ENCODE measurements around the gene RIMS4. TPM values are rescaled to one million over a fixed set of nuclear protein-coding genes. Genes with fewer than 3 reads are reported as not detected.

RIMS4 gene
- not detected in 2 replicates for total RNA-seq

DNA sequence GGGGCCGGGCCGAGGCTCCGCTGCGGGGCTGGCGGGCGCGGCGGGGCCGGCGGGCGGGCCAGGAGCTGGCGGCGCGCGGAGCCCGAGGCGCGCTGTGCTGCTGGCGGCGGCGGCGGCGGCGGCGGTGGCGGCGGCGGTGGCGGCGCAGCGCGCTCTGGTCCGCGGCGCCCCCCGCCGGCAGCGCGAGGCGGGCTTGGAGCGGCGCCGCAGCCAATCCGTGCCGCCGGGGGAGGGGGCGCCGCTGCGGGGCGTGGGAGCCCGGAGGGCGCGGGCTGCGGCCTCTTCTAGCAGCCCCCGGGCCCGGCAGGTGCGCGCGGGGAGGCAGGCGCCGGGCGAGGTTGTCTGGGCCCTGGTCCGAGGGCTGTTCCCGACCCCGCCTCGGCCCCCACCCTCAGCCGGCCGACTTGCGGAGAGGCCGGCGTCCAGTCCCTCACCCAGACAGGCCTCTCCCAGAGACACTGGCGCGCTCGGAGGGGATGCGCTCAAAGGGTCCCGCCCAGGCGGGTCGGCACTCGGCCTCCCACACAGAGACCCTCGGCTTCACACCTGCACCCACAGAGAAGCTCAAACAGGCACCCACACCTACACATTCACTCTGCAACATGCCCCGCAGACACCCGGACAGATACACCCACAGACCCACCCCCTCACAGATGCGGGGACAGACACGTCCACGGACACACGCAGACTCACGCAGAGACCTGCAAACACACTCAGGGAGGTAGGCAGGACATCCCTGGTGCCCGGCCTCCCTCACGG is at the start of gene RIMS4:
RIMS4 (minus strand) TSS at position 156 of the 759 bp plus-strand sequence. CDS start 275 bp downstream, outside the sequence.
- DNase-seq, result peak; percentile 27

- peak; percentile 4 for DNase-seq
These were observed 48.4 kb upstream of the RIMS4 start for GRCh38 chr20:44858606-44859360.

DNA sequence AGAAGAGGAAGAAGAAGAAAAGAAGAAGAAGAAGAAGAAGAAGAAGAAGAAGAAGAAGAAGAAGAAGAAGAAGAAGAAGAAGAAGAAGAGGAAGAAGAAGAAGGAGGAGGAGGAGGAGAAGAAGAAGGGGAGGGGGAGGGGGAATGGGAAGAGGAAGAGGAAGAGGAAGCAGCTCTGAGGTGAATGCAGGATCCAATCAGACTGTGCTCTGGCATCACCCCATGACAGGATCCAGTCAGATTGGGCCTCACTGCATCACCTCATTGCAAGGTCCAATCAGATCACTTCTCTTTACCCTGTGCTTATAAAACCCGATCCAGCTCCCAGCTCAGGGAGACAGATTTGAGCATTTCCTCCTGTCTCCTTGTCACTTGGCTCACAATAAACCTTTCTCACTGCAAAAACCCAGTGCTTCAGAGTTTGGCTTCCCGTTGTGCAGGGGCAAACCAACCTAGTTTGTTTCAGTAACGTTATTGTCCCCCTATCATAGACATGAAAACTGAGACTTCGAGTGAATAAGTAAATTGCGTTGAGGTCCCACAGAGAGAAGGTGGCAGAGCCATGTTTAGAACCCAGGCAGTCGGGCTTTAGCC is 46.6 kb upstream of the RIMS4 start:
- DNase-seq, result no peak

DNA sequence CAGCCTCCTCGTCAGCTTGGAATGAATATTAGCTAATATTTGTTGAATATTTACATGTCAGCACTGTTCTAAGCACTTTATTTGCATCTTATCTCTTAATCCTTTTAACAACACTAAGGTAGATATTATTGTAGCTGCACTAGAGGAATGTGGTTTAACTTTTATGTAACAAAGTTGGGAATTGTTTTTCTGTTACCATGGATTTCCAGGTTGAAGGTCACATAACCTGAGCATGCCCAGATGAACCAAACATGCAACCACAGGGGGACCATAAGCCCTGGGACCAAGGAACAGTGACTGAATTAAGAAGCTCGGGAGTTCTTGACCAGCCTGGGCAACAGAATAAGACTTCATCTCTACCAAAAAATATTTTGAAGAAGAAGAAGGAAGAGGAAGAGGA is 46.1 kb upstream of the RIMS4 start:
- DNase-seq, result no peak

DNA sequence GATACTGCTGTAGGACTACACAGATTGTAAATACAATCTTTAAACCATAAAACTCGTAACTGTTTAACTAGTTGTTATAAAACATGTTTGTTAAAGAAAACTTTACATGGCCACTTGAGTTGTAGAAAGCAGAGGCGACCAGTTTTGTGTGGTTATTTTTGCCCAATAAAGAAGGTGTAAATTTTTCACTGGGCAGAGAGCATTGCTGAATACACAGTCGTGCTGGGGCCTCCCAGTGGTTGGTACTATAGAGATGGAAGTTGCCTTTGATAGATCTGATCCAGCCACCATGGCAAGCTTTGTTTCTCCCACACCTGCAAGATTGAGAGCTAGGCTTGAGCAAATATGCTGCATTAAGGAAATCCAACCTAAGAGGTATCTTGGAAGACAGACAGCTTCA is 41.2 kb upstream of the RIMS4 start:
- DNase-seq, result no peak

DNA sequence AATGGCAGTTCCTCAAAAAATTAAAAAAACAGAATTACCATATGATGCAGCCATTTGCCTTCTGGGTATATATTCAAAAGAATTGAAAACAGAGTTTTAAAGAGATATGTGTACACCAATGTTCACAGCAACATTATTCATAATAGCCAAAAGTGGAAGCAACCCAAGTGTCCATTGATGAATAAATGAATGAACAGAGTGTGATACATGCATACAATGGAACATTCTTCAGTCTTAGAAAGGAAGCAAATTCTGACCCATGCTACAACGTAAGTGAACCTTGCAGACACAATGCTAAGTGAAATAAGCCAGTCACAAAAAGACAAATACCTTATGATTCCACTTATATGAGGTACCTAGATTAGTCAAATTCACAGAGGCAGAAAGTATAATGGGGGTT is 40.5 kb upstream of the RIMS4 start:
- DNase-seq, result no peak

GRCh38 chr20:44850272-44850671 is 39.9 kb upstream of the RIMS4 start:
- DNase-seq, result no peak

GRCh38 chr20:44849703-44850102 is 39.4 kb upstream of the RIMS4 start:
- no peak for DNase-seq

DNA sequence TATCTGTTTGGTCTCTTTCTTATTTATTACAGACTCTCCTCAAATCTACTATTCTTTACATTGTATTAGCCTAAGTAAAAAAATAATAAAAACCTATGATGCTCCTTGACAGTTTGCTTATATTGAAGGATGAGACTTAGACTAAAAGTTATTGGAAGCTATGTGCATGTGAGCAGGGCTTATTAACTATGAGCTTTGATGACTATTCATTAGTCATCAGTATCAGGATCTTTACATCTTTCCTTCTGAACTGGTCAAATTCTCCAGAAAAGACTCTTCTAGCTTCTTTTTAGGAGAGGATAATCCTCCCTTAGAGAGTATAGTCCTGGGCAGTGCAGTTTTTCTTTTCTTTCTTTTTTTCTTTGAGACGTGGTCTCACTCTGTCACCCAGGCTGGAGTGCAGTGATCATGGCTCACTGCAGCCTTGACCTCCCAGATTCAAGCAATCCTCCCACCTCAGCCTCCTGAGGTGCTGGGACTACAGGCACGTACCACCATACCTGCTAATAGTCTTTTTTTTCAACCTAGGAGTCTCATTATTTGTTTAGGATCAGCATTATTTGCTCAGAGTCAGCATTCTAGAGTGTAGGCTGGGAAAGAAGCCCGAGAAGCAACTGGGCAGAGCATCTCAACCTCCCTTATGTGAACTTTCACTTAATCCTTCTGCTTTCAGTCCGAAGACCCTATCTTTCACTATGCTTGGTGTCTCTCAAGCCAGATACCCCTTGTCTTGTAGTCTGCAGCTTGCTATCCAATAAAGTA is 38.1 kb upstream of the RIMS4 start:
- no peak for DNase-seq

- DNase-seq, result no peak
These were observed 33.5 kb upstream of the RIMS4 start for GRCh38 chr20:44843876-44844275.

DNA sequence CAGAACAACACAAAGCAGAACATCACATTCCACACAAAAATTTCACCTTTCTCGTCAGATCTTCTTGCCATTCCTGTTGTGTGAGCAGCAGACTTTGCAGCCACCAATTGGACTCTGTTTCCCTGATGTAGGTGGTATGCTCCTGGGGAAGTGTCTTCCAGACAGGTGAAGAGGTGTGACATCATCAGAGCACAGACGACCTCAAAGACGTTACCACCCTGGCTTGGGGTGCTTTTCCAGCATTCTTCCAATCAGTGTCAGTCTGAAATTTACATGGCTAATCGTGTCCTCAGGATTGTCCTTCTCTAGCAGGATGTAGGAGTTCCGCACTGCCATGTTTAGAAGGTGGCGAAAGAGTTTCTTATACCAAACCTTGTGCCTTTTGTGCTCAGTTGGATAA is 31.6 kb upstream of the RIMS4 start:
- no peak for DNase-seq

GRCh38 chr20:44840826-44841225 is 30.5 kb upstream of the RIMS4 start:
- no peak for DNase-seq

DNA sequence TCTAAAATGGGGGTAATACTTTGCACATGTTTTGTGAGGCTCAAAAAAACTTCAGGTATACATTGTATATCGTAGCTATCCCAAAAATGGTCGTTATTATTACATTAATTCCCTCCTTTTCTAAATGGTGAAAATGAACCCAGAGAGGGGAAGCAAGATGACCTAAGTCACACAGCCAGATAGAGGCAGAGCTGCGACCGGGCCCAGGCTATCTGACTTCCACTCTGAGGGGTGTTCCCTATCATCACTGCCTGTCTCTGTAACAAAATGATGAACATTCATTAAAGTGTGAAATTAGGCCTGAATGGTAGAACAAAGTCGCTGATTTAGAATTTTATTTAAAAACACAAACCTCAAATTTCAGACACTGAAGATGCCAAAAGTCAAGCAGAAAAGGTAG is 29.1 kb upstream of the RIMS4 start:
- DNase-seq, result no peak

DNA sequence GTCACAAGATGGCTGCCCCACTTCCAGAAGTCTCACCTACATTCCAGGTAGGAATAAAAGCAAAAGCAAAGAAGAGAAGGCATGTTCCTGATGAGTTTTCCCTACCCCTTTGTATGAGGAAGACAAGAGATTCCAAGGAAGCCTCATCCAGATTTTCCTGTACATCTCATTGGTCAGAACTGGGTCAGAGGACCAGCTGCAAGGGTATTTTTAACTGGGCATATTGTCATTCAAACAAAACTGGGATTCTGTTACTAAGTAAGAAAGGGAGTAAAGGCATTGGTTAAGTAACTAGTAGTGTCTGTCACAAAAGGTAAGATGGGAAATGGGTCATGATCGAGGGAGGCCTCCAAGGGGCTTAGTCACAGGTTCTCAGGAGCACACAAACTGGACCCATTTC is 28.2 kb upstream of the RIMS4 start:
- DNase-seq, result no peak

- no peak for DNase-seq
These were observed 27.6 kb upstream of the RIMS4 start for GRCh38 chr20:44837946-44838345.

DNA sequence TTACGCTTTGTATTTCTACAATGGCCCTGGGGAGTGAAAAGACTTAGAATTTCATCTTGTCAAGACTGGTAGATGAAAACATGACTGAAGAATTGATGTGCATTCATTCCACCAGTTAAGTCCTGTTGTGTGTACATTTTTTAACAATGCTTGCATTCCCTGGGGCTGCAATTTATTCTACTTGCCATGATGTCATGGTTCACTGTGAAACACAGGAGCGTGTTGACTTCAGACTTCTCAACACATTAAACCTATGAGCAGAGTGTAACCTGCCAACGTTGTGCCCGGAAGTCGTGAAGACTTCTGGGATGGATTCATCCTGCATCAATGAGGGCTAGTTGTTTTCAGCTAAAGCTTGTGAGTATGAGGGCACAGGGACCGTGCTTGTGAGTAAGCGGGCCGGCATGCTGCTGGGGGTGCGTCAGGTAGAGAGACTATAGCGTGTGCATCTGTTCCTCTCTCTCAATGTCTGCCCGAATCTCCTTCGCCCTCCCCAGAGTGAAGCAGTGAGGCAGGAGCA is 26.3 kb upstream of the RIMS4 start:
- no peak for DNase-seq

DNA sequence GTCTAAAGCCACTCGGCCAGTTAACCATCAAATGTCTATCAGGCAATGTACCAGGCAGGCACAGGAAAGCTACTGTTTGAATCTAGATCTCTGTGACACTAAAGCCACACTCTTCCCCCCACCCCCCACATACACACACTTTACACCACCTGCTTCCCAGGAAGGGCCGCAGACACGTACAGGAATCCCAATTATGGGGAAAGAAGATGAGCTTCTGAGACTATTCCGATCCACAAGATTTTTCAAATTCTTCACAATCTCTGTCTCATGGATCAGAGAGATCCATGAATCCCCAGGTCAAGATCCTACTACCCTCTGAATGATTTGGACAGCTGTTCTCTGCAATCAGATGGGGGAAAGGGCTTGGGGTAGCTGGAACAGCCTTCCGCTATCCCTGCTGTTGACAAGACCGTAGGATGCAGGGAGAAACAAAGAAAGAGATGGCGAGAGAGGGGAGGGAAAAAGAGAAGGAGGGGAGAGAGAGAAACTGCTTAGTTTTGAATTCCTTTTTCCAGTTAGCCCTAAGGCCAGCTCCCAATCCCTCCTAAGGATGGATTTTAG is 25.4 kb upstream of the RIMS4 start:
- no peak for DNase-seq

DNA sequence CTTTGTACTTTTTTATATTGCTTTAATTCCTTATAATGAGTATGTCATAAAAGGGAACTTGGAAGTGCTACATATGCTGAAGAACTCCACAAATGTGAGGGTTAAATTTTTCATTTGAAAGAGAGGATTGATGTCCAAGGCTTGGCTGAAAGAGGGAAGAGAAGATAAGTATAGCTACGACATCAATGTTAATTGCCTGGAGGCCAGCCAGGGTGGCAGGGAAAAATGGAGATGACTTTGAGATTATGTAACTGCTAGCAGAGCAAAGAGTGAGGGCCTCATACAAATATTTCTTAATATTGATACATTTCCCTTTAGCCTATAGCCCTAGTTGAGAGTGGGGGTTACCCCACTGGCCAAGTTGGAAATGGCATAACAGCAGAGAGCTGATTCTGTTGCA is 24.8 kb upstream of the RIMS4 start:
- no peak for DNase-seq

GRCh38 chr20:44834693-44835092 is 24.3 kb upstream of the RIMS4 start:
- no peak for DNase-seq

GRCh38 chr20:44833437-44833836 is 23.1 kb upstream of the RIMS4 start:
- DNase-seq, result no peak

GRCh38 chr20:44832724-44833123 is 22.4 kb upstream of the RIMS4 start:
- peak; percentile 8 for DNase-seq

DNA sequence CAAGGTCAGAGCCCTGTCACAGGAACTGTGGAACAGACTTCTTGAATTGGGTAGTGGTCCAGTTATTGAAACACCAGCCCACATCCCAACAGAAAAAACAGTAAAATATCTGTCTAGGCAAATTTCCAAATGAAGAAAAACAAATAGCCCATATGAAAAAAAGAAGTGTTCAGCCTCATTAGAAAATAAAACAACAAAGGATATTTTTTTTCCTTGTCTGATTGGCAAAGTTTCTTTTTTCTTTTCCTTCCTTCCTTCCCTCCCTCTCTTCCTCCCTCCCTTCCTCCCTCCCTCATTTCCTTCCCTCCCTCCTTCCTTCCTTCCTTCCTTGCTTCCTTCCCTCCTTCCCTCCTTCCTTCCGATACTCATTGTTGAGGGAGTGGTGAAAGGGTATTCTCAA is 20.6 kb upstream of the RIMS4 start:
- no peak for DNase-seq

DNA sequence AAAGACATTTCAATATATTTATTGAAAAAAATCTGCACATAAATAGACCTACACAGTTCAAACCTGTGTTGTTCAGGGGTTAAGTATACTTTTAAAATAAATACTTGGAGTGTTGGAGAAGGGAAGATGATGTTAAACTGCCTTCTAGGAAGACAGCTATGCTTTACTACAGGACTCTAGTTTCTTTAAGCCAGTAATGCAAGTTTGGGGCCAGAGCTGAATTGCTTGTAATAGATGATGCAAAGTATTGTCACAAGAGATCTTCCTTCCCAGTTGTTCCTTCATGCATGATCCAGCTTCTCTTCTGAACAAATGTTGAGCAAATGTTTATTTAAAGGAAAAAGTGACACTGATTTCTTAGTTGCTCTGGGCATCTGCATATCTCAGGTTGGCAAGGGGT is 20.2 kb upstream of the RIMS4 start:
- no peak for DNase-seq
